Measurements from ENCODE around the gene MARCHF7.

The MARCHF7 gene

GRCh38 chr2:159753797-159754196 lies 41.5 kb downstream of the MARCHF7 start:
- TF ChIP-seq TOX (CRISPR knock-in tag; IDR thresholded peaks at IDR 0.05; ENCODE audit: borderline replicate concordance) (no peak), OSR1 (CRISPR knock-in tag; IDR thresholded peaks at IDR 0.05) (no peak), SNAI2 (CRISPR knock-in tag; IDR thresholded peaks at IDR 0.05) (no peak), ZC3H10 (CRISPR knock-in tag; IDR thresholded peaks at IDR 0.05) (no peak), CSDC2 (CRISPR knock-in tag; IDR thresholded peaks at IDR 0.05) (no peak), ARNTL (CRISPR knock-in tag; IDR thresholded peaks at IDR 0.05; ENCODE audit: borderline replicate concordance, low read depth) (no peak), ZNF8 (CRISPR knock-in tag; IDR thresholded peaks at IDR 0.05) (no peak), BACH2 (CRISPR knock-in tag; IDR thresholded peaks at IDR 0.05; ENCODE audit: borderline replicate concordance) (no peak), ESRRG (CRISPR knock-in tag; IDR thresholded peaks at IDR 0.05) (no peak), ISL1 (CRISPR knock-in tag; IDR thresholded peaks at IDR 0.05) (no peak), TCF4 (CRISPR knock-in tag; IDR thresholded peaks at IDR 0.05; ENCODE audit: borderline replicate concordance) (no peak), RARB (CRISPR knock-in tag; IDR thresholded peaks at IDR 0.05) (no peak), ZFP3 (CRISPR knock-in tag; IDR thresholded peaks at IDR 0.05) (no peak)
- TF ChIP-seq, protein P1, sequence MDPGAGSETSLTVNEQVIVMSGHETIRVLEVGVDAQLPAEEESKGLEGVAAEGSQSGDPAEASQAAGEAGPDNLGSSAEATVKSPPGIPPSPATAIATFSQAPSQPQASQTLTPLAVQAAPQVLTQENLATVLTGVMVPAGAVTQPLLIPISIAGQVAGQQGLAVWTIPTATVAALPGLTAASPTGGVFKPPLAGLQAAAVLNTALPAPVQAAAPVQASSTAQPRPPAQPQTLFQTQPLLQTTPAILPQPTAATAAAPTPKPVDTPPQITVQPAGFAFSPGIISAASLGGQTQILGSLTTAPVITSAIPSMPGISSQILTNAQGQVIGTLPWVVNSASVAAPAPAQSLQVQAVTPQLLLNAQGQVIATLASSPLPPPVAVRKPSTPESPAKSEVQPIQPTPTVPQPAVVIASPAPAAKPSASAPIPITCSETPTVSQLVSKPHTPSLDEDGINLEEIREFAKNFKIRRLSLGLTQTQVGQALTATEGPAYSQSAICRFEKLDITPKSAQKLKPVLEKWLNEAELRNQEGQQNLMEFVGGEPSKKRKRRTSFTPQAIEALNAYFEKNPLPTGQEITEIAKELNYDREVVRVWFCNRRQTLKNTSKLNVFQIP (CRISPR knock-in tag; IDR thresholded peaks at IDR 0.05; ENCODE audit: borderline replicate concordance, low read depth): no peak
- TF ChIP-seq, protein P2, sequence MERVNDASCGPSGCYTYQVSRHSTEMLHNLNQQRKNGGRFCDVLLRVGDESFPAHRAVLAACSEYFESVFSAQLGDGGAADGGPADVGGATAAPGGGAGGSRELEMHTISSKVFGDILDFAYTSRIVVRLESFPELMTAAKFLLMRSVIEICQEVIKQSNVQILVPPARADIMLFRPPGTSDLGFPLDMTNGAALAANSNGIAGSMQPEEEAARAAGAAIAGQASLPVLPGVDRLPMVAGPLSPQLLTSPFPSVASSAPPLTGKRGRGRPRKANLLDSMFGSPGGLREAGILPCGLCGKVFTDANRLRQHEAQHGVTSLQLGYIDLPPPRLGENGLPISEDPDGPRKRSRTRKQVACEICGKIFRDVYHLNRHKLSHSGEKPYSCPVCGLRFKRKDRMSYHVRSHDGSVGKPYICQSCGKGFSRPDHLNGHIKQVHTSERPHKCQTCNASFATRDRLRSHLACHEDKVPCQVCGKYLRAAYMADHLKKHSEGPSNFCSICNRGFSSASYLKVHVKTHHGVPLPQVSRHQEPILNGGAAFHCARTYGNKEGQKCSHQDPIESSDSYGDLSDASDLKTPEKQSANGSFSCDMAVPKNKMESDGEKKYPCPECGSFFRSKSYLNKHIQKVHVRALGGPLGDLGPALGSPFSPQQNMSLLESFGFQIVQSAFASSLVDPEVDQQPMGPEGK (CRISPR knock-in tag; IDR thresholded peaks at IDR 0.05; ENCODE audit: borderline replicate concordance): no peak
- TF ChIP-seq, protein P3, sequence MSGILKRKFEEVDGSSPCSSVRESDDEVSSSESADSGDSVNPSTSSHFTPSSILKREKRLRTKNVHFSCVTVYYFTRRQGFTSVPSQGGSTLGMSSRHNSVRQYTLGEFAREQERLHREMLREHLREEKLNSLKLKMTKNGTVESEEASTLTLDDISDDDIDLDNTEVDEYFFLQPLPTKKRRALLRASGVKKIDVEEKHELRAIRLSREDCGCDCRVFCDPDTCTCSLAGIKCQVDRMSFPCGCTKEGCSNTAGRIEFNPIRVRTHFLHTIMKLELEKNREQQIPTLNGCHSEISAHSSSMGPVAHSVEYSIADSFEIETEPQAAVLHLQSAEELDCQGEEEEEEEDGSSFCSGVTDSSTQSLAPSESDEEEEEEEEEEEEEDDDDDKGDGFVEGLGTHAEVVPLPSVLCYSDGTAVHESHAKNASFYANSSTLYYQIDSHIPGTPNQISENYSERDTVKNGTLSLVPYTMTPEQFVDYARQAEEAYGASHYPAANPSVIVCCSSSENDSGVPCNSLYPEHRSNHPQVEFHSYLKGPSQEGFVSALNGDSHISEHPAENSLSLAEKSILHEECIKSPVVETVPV (CRISPR knock-in tag; IDR thresholded peaks at IDR 0.05): no peak
- ATAC-seq: no peak

DNA sequence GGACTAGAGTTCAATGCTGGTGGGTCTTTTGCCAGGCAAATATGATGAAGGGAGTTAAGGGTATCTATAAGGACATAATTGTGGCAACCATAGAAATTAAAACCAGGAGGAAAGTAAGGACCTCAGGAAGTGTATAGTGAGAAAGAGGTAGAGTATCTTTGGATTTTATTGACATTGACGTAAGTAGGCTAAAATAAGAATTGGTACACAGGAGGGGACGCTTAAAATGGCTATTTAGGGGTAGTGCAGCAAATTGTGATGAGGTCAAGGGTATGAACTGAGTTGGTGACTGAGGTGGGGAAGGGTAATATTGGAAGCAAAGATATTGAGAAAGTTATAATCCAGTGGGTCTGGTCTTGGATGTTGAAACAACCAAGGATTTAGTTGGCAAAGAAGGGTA lies 42.7 kb downstream of the MARCHF7 start:
- no peak for ATAC-seq
- TF ChIP-seq ZFP30 (CRISPR knock-in tag; IDR thresholded peaks at IDR 0.05): no peak
- TF ChIP-seq TCF4 (CRISPR knock-in tag; IDR thresholded peaks at IDR 0.05; ENCODE audit: borderline replicate concordance): no peak
- TF ChIP-seq RARB (CRISPR knock-in tag; IDR thresholded peaks at IDR 0.05): no peak
- no peak for TF ChIP-seq CSDC2 (CRISPR knock-in tag; IDR thresholded peaks at IDR 0.05)

GRCh38 chr2:159755788-159756187 lies 43.5 kb downstream of the MARCHF7 start:
- TF ChIP-seq, protein P3 (CRISPR knock-in tag; IDR thresholded peaks at IDR 0.05): no peak
- peak; percentile 79 for ATAC-seq

DNA sequence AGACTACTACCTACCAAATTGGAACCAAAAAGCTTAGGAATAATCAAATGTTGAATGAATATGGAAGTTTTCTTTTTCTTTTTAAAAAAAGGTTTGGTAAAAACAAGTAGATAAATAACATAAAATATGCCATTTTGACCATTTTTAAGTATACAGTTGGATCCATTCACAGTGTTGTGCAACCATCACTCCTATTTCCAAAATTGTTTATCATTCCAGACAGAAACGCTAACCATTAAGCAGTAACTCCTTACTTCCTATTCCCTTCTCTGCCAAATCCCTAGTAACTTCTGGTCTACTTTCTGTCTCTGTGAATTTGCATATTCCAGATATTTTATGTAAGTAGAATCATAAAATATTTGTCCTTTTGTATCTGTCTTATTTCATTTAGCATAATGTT lies 45.9 kb downstream of the MARCHF7 start:
- no peak for ATAC-seq
- TF ChIP-seq TOX (CRISPR knock-in tag; IDR thresholded peaks at IDR 0.05; ENCODE audit: borderline replicate concordance) (no peak), GLIS3 (CRISPR knock-in tag; IDR thresholded peaks at IDR 0.05) (no peak), RARB (CRISPR knock-in tag; IDR thresholded peaks at IDR 0.05) (no peak), TCF4 (CRISPR knock-in tag; IDR thresholded peaks at IDR 0.05; ENCODE audit: borderline replicate concordance) (no peak), CREB5 (CRISPR knock-in tag; IDR thresholded peaks at IDR 0.05; ENCODE audit: low read depth) (no peak), ZFP30 (CRISPR knock-in tag; IDR thresholded peaks at IDR 0.05) (no peak), SNAI2 (CRISPR knock-in tag; IDR thresholded peaks at IDR 0.05) (no peak), ISL1 (CRISPR knock-in tag; IDR thresholded peaks at IDR 0.05) (no peak), ZC3H10 (CRISPR knock-in tag; IDR thresholded peaks at IDR 0.05) (no peak)
- TF ChIP-seq, protein P2 (CRISPR knock-in tag; IDR thresholded peaks at IDR 0.05; ENCODE audit: borderline replicate concordance): no peak
- TF ChIP-seq, protein P1 (CRISPR knock-in tag; IDR thresholded peaks at IDR 0.05; ENCODE audit: borderline replicate concordance, low read depth): no peak
